SK-N-MC (cell line): Measurements from ENCODE around the gene PHACTR3.

Experiments
- DNase-seq: peaks from one replicate; pipeline ENCODE4 v3.0.0-alpha.2; 2011; ENCODE audit warnings: low read depth, low spot score
- H3K27ac ChIP-seq: fragments of 200-600 bp; sonication (generic); 2 replicates; pipeline ENCODE4 v1.5.1; 2016; ENCODE audit warnings: mixed run types
- H3K36me3 ChIP-seq: fragments of 200-600 bp; sonication (generic); 2 replicates; pipeline ENCODE4 v1.6.1; 2017; ENCODE audit warnings: antibody characterized with exemption, low read length, mixed read lengths; ENCODE audit not compliant: insufficient read depth
- H3K4me3 ChIP-seq: fragments of 200-600 bp; sonication (generic); 2 replicates; pipeline ENCODE4 v1.5.1; 2016
- H3K9ac ChIP-seq: fragments of 200-600 bp; sonication (generic); 2 replicates; pipeline ENCODE4 v1.8.0; 2017; ENCODE audit warnings: mixed run types, mixed read lengths; ENCODE audit not compliant: insufficient read length
- H3K9me3 ChIP-seq: fragments of 200-600 bp; sonication (generic); 2 replicates; pipeline ENCODE4 v1.6.1; 2017; ENCODE audit warnings: low read depth, mild to moderate bottlenecking, antibody characterized with exemption, low read length, moderate library complexity, mixed read lengths
- EZH2 ChIP-seq: fragments of 200-600 bp; sonication (generic); IDR thresholded peaks from one replicate; pipeline ENCODE4 v1.6.1; 2017; ENCODE audit warnings: antibody characterized with exemption
- FOXP2 ChIP-seq: optimal IDR thresholded peaks from 2 replicates; pipeline ENCODE3; 2011; ENCODE audit warnings: mild to moderate bottlenecking, moderate library complexity; ENCODE audit not compliant: insufficient read depth; ENCODE audit errors: extremely low read length, control extremely low read depth
- POLR2AphosphoS5 ChIP-seq: IDR thresholded peaks from 2 replicates; pipeline ENCODE4 v1.6.1; 2012; ENCODE audit warnings: mild to moderate bottlenecking, low read depth, low read length, borderline replicate concordance

Gene PHACTR3

GRCh38 chr20:59806578-59806975 lies 202.2 kb downstream of the PHACTR3 start:
- DNase-seq, result no peak
- Histone ChIP-seq H3K36me3 (no peaks in the 10 kb centered on the region), H3K4me3 (no peak overlapping the region), H3K9ac (no peak overlapping the region), H3K9me3 (no peaks in the 10 kb centered on the region), H3K27ac (no peak overlapping the region)
- TF ChIP-seq FOXP2 (no peak), POLR2AphosphoS5 (no peak), EZH2 (no peak)

DNA sequence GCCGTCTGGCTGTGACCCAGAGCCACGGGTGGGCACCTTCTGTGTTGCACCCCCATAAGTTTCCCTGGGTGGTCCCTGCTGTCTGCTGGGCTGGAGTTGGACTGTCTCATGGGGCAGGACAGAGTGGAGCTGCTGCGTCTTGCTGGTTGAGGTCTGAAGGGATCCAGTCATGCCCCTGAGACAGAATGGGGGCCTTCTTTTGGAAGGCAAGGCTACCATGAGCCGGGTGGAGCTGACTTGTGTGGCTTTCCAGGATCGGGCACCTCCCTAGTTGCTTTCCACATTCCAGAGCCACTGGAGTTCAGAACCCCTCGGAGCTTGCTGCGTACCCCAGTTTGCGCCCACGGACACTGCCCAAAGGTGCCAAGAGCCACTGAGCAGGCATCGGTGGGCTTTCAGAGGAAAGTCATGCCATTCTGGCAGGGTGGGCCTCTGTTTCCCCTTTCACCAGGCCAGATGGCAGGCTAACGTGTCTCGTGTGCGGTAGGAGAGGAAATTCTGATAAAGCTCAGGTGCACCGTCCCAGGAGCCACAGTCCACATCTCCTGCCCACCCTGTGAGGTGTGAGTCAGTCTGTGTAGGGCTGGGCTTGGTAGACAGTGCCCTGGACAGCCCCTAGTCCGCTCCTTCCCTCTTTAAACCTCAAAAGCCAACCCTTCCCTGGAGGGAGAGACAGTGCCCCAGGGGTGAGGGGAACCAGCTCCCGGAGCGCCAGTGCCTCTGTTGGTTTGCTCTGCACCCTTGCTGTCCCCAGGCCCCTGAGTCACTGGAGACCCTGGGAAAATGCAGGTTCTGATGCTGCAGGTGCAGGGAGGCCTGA lies 203.8 kb downstream of the PHACTR3 start:
- TF ChIP-seq FOXP2 (no peak), EZH2 (no peak), POLR2AphosphoS5 (no peak)

GRCh38 chr20:59808729-59809381 lies 204.5 kb downstream of the PHACTR3 start:
- DNase-seq, result no peak
- H3K27ac ChIP-seq, result no peak overlapping the region
- no peaks in the 10 kb centered on the region for H3K36me3 ChIP-seq
- H3K9ac ChIP-seq, result no peak overlapping the region
- no peak overlapping the region for H3K4me3 ChIP-seq
- no peak for TF ChIP-seq FOXP2
- no peak for TF ChIP-seq POLR2AphosphoS5
- TF ChIP-seq EZH2, result no peak
- H3K9me3 ChIP-seq, result no peaks in the 10 kb centered on the region

More for the DNA sequence above, 203.8 kb downstream of the PHACTR3 start:
- H3K4me3 ChIP-seq, result no peak overlapping the region
- H3K9ac ChIP-seq, result no peak overlapping the region
- H3K9me3 ChIP-seq, result no peaks in the 10 kb centered on the region
- no peaks in the 10 kb centered on the region for H3K36me3 ChIP-seq
- DNase-seq, result no peak
- no peak overlapping the region for H3K27ac ChIP-seq

DNA sequence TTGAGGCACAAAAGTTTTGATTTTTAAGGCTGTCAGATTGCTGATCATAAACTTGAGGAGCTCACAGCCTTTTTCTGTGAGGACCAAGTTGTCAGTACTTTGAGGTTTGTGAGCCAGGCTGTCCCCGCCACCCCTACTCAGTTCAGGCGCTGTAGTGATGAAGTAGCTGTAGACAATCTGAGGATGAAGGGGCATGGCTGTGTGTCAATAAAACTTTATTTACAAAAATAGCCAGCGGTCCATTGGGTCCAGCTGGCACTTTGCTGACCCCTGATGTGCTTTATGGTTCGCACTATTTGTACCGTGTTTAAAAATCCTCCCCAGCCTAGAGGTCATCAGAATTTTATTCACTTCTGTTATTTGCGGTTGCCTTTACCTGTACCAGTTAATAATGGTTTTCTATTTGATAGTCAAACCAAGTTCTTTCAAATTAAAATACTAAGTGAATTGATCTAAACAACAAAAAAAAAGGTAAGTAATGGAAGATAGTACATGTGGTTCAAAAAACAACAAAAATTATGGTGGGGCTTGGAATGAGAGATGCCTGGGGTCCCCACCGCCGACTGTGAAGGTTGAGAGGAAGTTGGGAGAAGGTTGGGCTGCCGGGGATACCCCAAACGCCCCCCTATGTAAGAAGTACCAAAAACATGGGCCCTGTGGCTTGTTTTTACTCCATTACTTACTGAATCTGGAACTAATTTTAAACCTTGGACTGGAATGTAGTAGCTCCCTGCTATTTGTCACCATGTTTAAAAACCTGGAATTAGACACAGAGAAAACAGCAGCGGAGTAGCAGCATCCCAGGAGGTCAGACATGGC lies 205.5 kb downstream of the PHACTR3 start:
- H3K9me3 ChIP-seq, result no peaks in the 10 kb centered on the region
- no peak overlapping the region for H3K9ac ChIP-seq
- no peak overlapping the region for H3K27ac ChIP-seq
- H3K36me3 ChIP-seq, result no peaks in the 10 kb centered on the region
- no peak for DNase-seq
- H3K4me3 ChIP-seq, result no peak overlapping the region
- TF ChIP-seq FOXP2 (no peak), EZH2 (no peak), POLR2AphosphoS5 (no peak)

- Histone ChIP-seq H3K4me3 (no peak overlapping the region), H3K9me3 (no peaks in the 10 kb centered on the region), H3K27ac (no peak overlapping the region), H3K36me3 (no peaks in the 10 kb centered on the region), H3K9ac (no peak overlapping the region)
- DNase-seq, result no peak
- no peak for TF ChIP-seq EZH2
- TF ChIP-seq FOXP2, result no peak
- TF ChIP-seq POLR2AphosphoS5, result no peak
Observed at GRCh38 chr20:59810449-59811187, 206.3 kb downstream of the PHACTR3 start.

DNA sequence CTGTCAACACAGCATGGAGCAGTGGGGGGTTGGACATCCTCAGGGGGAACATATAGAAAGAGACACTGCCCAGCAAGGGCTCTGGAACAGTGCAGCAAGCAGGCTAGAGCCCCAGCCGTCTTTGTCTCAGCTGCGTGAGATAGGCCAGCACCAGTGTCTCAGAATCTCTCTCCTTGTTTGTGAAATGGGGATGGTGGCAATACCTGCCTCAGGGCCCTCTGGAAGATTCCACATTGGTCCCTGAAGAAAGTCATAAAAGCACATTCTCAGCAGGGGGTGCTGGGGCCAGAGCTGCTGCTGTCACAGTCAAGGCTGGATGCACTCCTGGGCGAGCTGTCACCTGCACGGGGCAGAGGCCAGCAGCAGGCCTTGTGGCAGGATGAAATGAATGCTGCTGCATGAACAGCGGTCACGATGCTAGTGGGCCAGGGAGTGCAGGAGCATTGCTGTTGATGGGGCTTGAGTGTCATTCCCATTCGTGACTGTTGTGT lies 207.4 kb downstream of the PHACTR3 start:
- TF ChIP-seq FOXP2 (no peak), EZH2 (no peak)
- Histone ChIP-seq H3K9ac (no peak overlapping the region), H3K36me3 (no peaks in the 10 kb centered on the region), H3K4me3 (no peak overlapping the region), H3K27ac (no peak overlapping the region), H3K9me3 (no peaks in the 10 kb centered on the region)
- no peak for DNase-seq

GRCh38 chr20:59812286-59813125 lies 208.2 kb downstream of the PHACTR3 start:
- no peak overlapping the region for H3K27ac ChIP-seq
- H3K4me3 ChIP-seq, result no peak overlapping the region
- no peaks in the 10 kb centered on the region for H3K9me3 ChIP-seq
- TF ChIP-seq POLR2AphosphoS5 (no peak), EZH2 (no peak), FOXP2 (no peak)
- H3K9ac ChIP-seq, result no peak overlapping the region
- H3K36me3 ChIP-seq, result no peaks in the 10 kb centered on the region
- DNase-seq, result no peak
